Iris pigment epithelial cell (primary cell): ENCODE results near the gene OCEL1.
"Not testable (repeated sequence)": the region's sequence is repeated elsewhere in the genome, so short reads cannot be mapped to it uniquely, and the experiment has no call there.

ENCODE experiments used
- DNase-seq: peaks from one replicate; pipeline ENCODE4 v3.0.0-alpha.2; 2011; ENCODE audit warnings: low read depth

The OCEL1 gene

DNA sequence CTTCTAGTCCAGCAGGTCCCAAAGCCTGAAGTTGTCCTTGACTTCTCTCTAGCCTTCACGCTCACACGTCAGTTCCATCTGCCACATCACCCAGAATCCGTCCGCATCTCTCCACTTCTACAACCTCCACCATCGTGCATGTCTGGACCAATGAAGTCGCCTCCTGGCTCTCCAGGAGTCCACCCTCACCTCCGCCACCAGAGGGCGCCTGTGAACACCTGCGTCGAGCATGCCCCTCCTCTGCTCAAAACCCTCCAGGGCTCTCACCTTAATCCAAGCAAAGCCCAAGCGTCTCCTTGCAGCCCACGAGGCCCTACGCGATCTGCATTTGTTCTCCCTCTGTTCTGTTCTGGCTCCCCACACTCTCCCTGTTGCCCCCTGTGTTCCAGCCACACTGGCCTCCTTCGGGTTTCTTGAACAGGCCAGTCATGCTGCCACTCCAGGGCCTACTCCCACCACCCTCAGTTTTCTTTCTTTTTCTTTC lies 34.9 kb downstream of the OCEL1 start:
- DNase-seq: peak; percentile 60

DNA sequence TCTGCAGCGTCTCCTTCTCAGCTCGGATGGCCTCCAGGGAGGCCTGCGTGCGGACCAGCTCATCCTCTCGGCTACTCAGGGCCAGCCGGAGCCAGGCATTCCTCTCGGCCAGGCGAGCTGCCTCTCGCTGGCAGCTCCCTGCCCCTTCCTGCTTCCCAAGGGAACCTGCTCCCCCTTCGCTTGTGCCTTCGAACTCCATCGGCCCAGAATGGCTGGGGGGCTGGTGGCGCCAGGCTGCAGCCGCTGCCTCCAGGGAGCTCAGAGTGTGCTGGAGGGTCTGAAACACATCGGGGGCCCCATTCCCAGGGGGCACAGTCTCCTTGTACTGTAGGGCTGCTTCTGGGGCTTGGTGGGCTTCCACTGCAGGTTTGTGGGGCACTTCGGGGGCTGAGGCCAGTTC lies 36.5 kb downstream of the OCEL1 start:
- DNase-seq: no peak

DNA sequence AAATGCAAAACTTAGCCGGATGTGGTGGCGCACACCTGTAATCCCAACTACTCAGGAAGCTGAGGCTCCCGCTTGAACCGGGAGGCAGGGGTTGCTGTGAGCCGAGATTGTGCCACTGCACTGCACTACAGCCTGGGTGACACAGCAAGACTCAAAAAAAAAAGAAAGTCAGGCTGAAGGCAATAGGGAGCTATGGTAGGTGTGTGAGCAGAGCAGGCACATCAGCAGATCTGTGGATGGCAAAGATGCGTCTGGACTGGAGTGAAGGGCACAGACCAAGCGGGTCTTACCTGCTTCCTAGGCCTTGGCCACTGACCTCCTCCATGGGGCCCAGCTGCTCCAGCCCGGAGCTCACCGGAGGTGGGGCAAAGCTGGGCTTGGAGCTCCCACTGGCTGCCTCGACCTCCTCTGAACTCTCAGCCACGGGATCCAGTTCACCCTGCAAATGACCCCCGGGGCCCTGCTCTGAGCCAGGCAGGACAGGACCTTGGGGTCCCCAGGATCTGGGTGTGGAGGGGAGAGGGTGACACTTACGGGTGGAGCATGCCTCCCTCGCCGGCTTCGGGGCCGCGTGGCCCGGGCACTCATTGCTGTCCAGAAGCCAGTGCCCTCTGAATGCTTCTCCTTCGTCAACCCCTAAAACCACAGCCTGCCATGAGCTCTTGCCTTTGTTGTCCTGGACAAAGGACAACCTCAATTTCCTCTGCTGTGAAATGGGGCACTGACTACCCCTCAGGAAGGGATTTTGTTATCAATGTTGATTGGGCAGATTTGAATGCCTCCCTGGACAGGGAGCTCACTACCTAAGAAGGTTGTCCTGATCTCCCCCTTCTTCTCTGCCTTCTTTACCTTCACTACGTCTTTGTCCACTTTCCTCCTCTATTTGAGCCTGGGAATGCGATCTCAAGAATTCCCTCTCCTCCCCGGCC lies 38.0 kb downstream of the OCEL1 start:
- DNase-seq: no peak

DNA sequence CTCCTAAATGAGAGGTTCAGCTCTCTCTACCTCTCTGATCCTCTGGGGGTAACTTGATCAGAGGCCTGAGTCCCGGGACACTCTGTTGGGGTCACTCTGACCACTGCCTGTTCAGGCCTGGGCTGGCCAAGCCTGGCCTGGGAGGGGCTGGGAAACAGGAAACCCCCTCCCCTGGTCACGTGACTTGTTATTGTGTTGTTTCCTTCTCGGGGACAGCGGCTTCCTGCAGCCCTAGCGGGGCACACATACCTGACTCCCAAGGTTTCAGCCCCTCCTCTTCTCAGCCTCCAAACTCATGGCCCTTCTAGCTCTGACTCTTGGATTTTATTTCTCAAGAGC lies 38.6 kb downstream of the OCEL1 start, which contains the start of gene USHBP1:
TSS of gene USHBP1 (minus strand) at position 105 of the 339 bp plus-strand sequence. CDS start 446 bp downstream, outside the sequence.
- DNase-seq: no peak

DNA sequence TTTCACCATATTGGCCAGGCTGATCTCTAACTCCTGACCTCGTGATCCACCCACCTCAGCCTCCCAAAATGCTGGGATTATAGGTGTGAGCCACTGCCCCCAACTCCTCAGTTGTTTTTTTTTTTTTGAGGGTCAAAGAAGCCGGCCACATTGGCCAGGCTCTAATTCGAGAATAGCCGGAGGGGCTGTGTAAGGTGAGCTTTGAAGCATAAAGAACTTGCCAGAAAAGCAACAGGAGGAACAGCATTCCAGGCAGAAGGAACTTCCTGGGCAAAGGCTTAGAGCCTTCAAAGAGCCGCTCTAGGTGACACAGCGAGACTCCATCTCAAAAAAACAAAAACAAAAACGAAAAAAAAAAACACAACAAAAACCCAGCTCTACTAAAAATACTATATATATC lies 40.0 kb downstream of the OCEL1 start:
- DNase-seq: no peak

DNA sequence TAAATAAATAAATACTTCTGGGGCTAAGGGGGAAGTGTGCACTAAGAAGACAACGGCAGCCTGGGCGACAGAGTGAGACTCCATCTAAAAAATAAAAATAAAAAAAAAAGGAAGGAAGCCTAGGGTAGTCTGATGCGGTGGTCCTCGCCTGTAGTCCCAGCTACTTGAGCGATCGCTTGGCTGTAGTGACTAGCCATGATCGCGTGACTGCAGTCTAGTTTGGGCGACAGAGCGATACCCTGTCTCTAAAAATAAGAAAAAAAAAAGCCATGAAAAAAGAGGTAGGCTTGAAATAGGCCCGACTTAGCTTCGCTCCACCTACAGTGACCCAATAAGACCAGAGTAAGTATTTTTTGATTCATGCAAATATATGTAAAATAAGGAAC lies 40.6 kb downstream of the OCEL1 start:
- no peak for DNase-seq

DNA sequence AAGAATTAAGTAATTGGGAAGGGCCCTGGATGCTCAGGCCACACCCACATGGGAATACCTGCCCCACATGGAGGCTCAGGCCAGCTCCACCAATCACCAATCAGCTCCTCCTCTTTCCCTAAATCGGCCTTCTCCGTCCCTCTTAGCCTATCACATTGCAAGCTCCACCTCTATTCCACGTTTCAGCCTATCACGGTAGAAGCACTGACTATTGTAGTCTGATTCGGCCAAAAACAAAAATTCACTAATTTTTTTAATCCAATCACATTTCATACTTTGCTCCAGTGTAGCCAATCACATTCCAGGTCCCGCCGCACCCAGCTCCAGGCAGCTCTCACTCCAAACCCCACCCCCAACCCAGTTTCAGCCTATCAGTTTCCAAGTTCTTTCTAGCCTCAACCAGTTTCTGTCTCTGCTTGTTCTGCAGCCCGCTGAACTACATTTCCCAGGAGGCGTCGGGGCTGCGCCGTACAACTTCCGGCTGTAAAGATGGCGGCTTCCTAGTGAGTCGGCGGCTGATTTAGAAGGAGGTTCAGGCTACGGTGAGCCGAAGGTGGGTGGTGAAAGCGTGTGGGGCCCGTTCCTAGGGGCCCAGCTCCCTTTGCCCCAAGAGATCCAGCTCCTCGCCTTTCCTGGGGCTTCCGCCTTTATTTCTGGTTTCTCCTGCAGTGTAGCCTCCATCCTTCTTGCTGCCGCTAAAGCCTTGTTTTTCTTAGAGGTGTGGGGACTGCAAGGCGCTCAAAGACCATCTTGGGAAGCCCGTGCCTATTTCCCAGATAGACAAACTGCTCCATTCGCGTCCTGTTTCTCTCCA lies 41.2 kb downstream of the OCEL1 start, which contains the start of gene BABAM1:
TSS of gene BABAM1 (plus strand) at position 469 of the 814 bp plus-strand sequence. CDS start 1,364 bp downstream, outside the sequence.
- peak; percentile 99 for DNase-seq

DNA sequence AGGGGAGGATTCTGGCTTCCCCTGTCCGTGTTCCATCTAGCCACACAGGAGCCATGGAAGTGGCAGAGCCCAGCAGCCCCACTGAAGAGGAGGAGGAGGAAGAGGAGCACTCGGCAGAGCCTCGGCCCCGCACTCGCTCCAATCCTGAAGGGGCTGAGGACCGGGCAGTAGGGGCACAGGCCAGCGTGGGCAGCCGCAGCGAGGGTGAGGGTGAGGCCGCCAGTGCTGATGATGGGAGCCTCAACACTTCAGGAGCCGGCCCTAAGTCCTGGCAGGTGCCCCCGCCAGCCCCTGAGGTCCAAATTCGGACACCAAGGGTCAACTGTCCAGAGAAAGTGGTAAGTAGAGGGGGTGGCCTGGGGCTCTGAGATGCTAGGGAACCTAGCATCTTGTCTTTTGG lies 42.7 kb downstream of the OCEL1 start:
- DNase-seq: no peak

DNA sequence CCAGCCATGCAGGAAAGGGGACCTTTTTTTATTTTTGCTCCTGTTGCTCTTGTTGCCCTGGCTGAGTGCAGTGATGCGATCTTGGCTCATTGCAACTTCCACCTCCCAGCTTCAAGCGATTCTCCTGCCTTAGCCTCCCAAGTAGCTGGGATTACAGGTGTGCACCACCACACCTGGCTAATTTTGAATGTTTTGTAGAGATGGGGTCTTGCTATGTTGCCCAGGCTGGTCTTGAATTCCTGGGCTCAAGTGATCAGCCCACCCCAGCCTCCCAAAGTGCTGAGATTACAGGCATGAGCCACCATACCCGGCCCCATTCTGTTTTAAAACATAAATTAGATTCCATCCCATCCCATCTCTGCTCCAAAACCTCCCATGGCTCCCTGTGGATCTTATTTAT lies 48.9 kb downstream of the OCEL1 start:
- DNase-seq: not testable (repeated sequence)

DNA sequence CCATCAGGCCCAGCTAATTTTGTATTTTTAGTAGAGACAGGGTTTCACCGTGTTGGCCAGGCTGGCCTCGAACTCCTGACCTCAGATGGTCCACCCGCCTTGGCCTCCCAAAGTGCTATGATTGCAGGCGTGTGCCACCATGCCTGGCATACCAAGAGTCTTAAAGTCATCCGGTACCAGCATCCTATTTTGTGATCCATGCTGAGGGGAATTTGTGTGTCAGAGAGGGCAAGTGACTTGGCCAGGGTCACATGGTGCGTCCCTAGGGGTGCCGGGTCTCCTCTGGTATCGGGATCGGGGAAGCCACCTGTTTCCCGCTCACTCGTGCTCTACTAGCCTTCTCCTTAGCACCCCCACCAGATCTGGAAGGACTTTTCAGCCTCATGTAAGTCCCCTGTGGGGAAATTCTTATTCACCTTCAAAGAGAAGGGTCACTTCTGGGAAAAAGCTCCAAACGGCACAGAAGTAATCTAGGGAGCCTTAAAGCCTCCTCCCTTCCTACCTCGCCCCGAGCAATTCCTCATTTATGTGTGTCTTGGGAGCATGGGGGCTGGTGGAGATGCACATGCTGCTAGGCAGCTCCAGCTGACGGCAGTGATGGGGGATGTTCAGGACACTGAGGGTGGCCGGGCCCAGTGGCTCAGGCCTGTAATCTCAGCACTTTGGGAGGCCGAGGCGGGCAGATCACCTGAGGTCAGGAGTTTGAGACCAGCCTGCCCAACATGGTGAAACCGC lies 49.6 kb downstream of the OCEL1 start:
- DNase-seq: no peak
